ENCODE results near the gene RNF149.

Gene RNF149

GRCh38 chr2:101264360-101264939, 44.1 kb downstream of the RNF149 start:
- no peak for TF ChIP-seq CTCF (IDR thresholded peaks at IDR 0.05; ENCODE audit: insufficient read depth, low read depth, low read length, missing control alignments)
- no peak overlapping the region for H3K4me3 ChIP-seq (ENCODE audit: low read length)
- no peak for DNase-seq (ENCODE audit: low read depth)

- no peak for TF ChIP-seq CTCF (IDR thresholded peaks at IDR 0.05; ENCODE audit: insufficient read depth, low read depth, low read length, missing control alignments)
- H3K4me3 ChIP-seq (ENCODE audit: low read length), result no peak overlapping the region
- no peak for DNase-seq (ENCODE audit: low read depth)
Observed at GRCh38 chr2:101263377-101263800, 45.1 kb downstream of the RNF149 start.

- TF ChIP-seq CTCF (IDR thresholded peaks at IDR 0.05; ENCODE audit: insufficient read depth, low read depth, low read length, missing control alignments), result no peak
- H3K4me3 ChIP-seq (ENCODE audit: low read length), result no peak overlapping the region
- no peak for DNase-seq (ENCODE audit: low read depth)
Observed at GRCh38 chr2:101262142-101262541, 46.4 kb downstream of the RNF149 start.

GRCh38 chr2:101258804-101259203, 49.7 kb downstream of the RNF149 start:
- H3K4me3 ChIP-seq (ENCODE audit: low read length), result no peak overlapping the region
- no peak for DNase-seq (ENCODE audit: low read depth)
- TF ChIP-seq CTCF (IDR thresholded peaks at IDR 0.05; ENCODE audit: insufficient read depth, low read depth, low read length, missing control alignments), result no peak

GRCh38 chr2:101256316-101256715, 52.2 kb downstream of the RNF149 start:
- H3K4me3 ChIP-seq (ENCODE audit: low read length), result no peak overlapping the region
- no peak for TF ChIP-seq CTCF (IDR thresholded peaks at IDR 0.05; ENCODE audit: insufficient read depth, low read depth, low read length, missing control alignments)

GRCh38 chr2:101255501-101255900, 53.0 kb downstream of the RNF149 start:
- H3K4me3 ChIP-seq (ENCODE audit: low read length), result no peak overlapping the region
- TF ChIP-seq CTCF (IDR thresholded peaks at IDR 0.05; ENCODE audit: insufficient read depth, low read depth, low read length, missing control alignments), result no peak
- DNase-seq (ENCODE audit: low read depth), result peak; percentile 57

More at GRCh38 chr2:101256316-101256715, 52.2 kb downstream of the RNF149 start:
- DNase-seq (ENCODE audit: low read depth), result peak; percentile 18
